Loucy (cell line): Measurements from ENCODE around the gene NEU3.

Experiments
- CTCF ChIP-seq: fragments of 200-600 bp; sonication (generic); conservative IDR thresholded peaks from 2 replicates; pipeline ENCODE4 v1.5.1; 2014; ENCODE audit warnings: mild to moderate bottlenecking, antibody characterized with exemption, low read length
- EZH2phosphoT487 ChIP-seq: fragments of 200-600 bp; IDR thresholded peaks from 2 replicates; pipeline ENCODE4 v1.6.1; 2018; ENCODE audit warnings: antibody characterized with exemption, mild to moderate bottlenecking, moderate library complexity, borderline replicate concordance

GRCh38 chr11:75002516-75002915 lies 13.8 kb downstream of the NEU3 start:
- TF ChIP-seq EZH2phosphoT487, result no peak
- TF ChIP-seq CTCF, result no peak
